ENCODE results near the gene BRCA1.

BRCA1 gene

GRCh38 chr17:43025290-43025657 is 99.9 kb downstream of the BRCA1 start:
- DNase-seq (ENCODE audit: low spot score) = no peak

- DNase-seq (ENCODE audit: low spot score) = peak; percentile 88
Observed at GRCh38 chr17:43024407-43025289, 100.5 kb downstream of the BRCA1 start, which contains the start of gene RND2. RND2 (plus strand) TSS chr17:43025231; CDS start chr17:43025348, 117 bp downstream.

- DNase-seq (ENCODE audit: low spot score) = peak; percentile 67
Observed at GRCh38 chr17:43021741-43022512, 103.2 kb downstream of the BRCA1 start, which contains the start of gene VAT1. VAT1 (minus strand) TSS chr17:43022385; CDS start chr17:43022322, 63 bp downstream.

- peak; percentile 75 for DNase-seq (ENCODE audit: low spot score)
Observed at GRCh38 chr17:43020789-43021740, 104.1 kb downstream of the BRCA1 start.

- peak; percentile 58 for DNase-seq (ENCODE audit: low spot score)
Observed at GRCh38 chr17:43020030-43020621, 105.0 kb downstream of the BRCA1 start.

GRCh38 chr17:43019418-43019817 is 105.7 kb downstream of the BRCA1 start:
- no peak for DNase-seq (ENCODE audit: low spot score)

- no peak for DNase-seq (ENCODE audit: low spot score)
Observed at GRCh38 chr17:43018932-43019331, 106.2 kb downstream of the BRCA1 start.

- peak; percentile 72 for DNase-seq (ENCODE audit: low spot score)
Observed at GRCh38 chr17:43018008-43018853, 106.9 kb downstream of the BRCA1 start.

GRCh38 chr17:43016216-43016615 is 108.9 kb downstream of the BRCA1 start:
- no peak for DNase-seq (ENCODE audit: low spot score)

- peak; percentile 59 for DNase-seq (ENCODE audit: low spot score)
Observed at GRCh38 chr17:43015579-43015978, 109.6 kb downstream of the BRCA1 start.

GRCh38 chr17:43014649-43015542 is 110.3 kb downstream of the BRCA1 start:
- DNase-seq (ENCODE audit: low spot score) = no peak

GRCh38 chr17:43014020-43014648 is 111.0 kb downstream of the BRCA1 start:
- no peak for DNase-seq (ENCODE audit: low spot score)

- no peak for DNase-seq (ENCODE audit: low spot score)
Observed at GRCh38 chr17:43013296-43013695, 111.9 kb downstream of the BRCA1 start.

- DNase-seq (ENCODE audit: low spot score) = no peak
Observed at GRCh38 chr17:43011728-43012472, 113.3 kb downstream of the BRCA1 start.

GRCh38 chr17:43010667-43011308 is 114.4 kb downstream of the BRCA1 start:
- no peak for DNase-seq (ENCODE audit: low spot score)

GRCh38 chr17:43006639-43007551 is 118.3 kb downstream of the BRCA1 start, which contains the start of gene IFI35:
IFI35 (plus strand) TSS chr17:43006784; CDS start chr17:43006948, 164 bp downstream.
- peak; percentile 82 for DNase-seq (ENCODE audit: low spot score)

Measured in kidney capillary endothelial cell (primary cell).